ENCODE measurements around the gene FHOD3. TPM values are rescaled to one million over a fixed set of nuclear protein-coding genes. Genes with fewer than 3 reads are reported as not detected.
A peak's percentile ranks its signal among the peaks of the same experiment; 100 is the strongest.

Gene FHOD3
- total and polyA plus RNA-seq, 2 of the 4 experiments (the other 2 are of a cell fraction): 14.6 to 16.0 TPM

DNA sequence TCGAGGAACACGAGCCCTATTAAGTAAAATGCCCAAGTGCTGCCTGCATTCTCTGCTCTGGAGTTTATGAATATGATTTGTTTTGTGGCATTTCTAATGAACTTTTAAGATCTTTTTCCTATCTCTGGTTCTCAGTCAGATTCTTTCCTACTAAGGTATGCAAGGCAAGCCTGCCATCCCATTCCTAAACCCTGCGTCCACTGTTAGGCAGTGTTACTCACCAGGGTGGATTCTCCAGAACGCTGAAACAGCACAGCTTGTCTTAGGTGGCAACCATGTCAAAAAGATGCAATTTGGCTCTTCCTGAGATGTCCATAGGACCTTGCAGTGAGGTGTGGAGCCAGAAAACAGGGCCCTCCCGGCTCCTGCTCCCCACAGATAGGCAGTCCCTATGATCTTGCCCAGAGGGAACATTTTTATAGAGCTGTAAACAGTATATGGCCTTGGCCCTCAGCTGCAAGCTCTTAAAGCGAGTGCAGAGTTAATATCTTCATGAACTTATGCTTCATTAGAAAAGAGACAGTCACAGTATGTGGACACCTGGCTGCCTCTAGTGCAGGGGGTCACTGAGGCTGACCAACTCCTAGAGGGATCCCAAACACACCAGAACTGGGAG, 446.9 kb downstream of the FHOD3 start:
- CTCF ChIA-PET: interaction anchor here (0.7 kb wide), 1 partner anchor 56 kb away, joined by 3 read pairs; no protein-coding TSS in a partner anchor
- intact Hi-C loops (cut with micrococcal nuclease): no loop called here
- H2AFZ ChIP-seq (replicated peaks; ENCODE audit: low read length, poor library complexity): no peak overlapping the region

More for the DNA sequence above, 446.9 kb downstream of the FHOD3 start:
- no TSS peak for BruUV-seq (replicated peaks)
- Histone ChIP-seq H3K36me3 (ENCODE audit: control insufficient read depth, insufficient read depth, low read length) (peaks cover 2% of the 10 kb centered on the region; the same call in 1 of the 2 replicates), H3K4me1 (ENCODE audit: control insufficient read depth, insufficient read depth, low read length) (no peaks in the 10 kb centered on the region; the same call in 1 of the 2 replicates), H2BK20ac (ENCODE audit: low read depth, low read length) (peak overlapping the region; percentile 63; the same call in 1 of the 2 replicates), H3K23ac (ENCODE audit: low read depth, low read length) (no peak overlapping the region), H4K20me1 (ENCODE audit: insufficient read depth, low read length) (no peaks in the 10 kb centered on the region), H3K9ac (ENCODE audit: low read depth, low read length) (no peak overlapping the region), H3K4ac (ENCODE audit: low read depth, low read length) (no peak overlapping the region), H3K18ac (ENCODE audit: low read depth, low read length) (no peak overlapping the region), H2BK15ac (ENCODE audit: low read depth, low read length) (0 out of 3 replicates have a peak overlapping the region, but pooled peaks have one; percentile 21), H3K9me3 (ENCODE audit: control insufficient read depth, insufficient read depth, low read length) (no peaks in the 10 kb centered on the region), H3K4me3 (ENCODE audit: insufficient read depth, low read depth, low read length) (no peak overlapping the region), H4K5ac (ENCODE audit: low read depth, low read length) (peak overlapping the region; percentile 23; the same call in 1 of the 2 replicates), H2AK9ac (replicated peaks; ENCODE audit: low read depth, low read length, poor library complexity) (peak overlapping the region; percentile 62), H2AK5ac (ENCODE audit: low read depth, low read length) (no peak overlapping the region; the same call in 1 of the 2 replicates), H4K8ac (ENCODE audit: low read depth in 2 of 2, low read length in 2 of 2) (peak overlapping the region in 1 of 2 experiments; percentile 68; a peak in 2 of 4 replicates), H3K14ac (replicated peaks; ENCODE audit: low read depth, low read length) (peak overlapping the region; percentile 42; the same call in 1 of the 2 replicates), H3K27me3 (ENCODE audit: control insufficient read depth, insufficient read depth, low read length) (no peaks in the 10 kb centered on the region), H3K9me1 (ENCODE audit: insufficient read depth, low read length) (peaks cover 4% of the 10 kb centered on the region; the same call in 1 of the 2 replicates), H3K79me1 (ENCODE audit: low read depth in 1 of 2, low read length in 2 of 2) (no peaks in the 10 kb centered on the region), H3K4me2 (ENCODE audit: low read depth, low read length) (no peak overlapping the region), H3K27ac (ENCODE audit: insufficient read depth, low read length) (no peak overlapping the region), H2BK120ac (ENCODE audit: low read depth, low read length) (peak overlapping the region; percentile 53; the same call in 1 of the 2 replicates), H3K56ac (ENCODE audit: extremely low read depth, insufficient read depth, low read length) (no peak overlapping the region), H2BK5ac (ENCODE audit: low read depth, low read length, poor library complexity, severe bottlenecking) (peak overlapping the region; percentile 36), H4K91ac (ENCODE audit: insufficient read depth, low read depth, low read length) (0 out of 2 replicates have a peak overlapping the region, but pooled peaks have one; percentile 23)
- dilution Hi-C loops (cut with HindIII; ENCODE audit: low sequenced_read_pairs, unreplicated experiment): no loop called here
- in situ Hi-C loops (cut with MboI; ENCODE audit: low sequenced_read_pairs): no loop called here
- TF ChIP-seq MAFK (IDR thresholded peaks at IDR 0.05; ENCODE audit: low read depth, low read length) (peak; percentile 23; the same call in 1 of the 2 replicates), RAD21 (IDR thresholded peaks at IDR 0.05; ENCODE audit: low read length) (no peak)
- POLR2A ChIA-PET (ENCODE audit: unreplicated experiment): no interaction called here
- DNase-seq: peak; percentile 72
- WGBS, 2 experiments (ENCODE audit: extremely low coverage in 2 of 2, insufficient read length in 1 of 2): 60% methylated on average over 1 of the region's 6 CpGs; no CpG with 5 or more reads in 1 of the 2 experiments
- peak; percentile 95 for ATAC-seq (ENCODE audit: low read depth)

Measured in IMR-90 (cell line).